Trophoblast cell (in vitro differentiated cells and primary cell): ENCODE measurements around the gene P4HB.
A peak's percentile ranks its signal among the peaks of the same experiment; 100 is the strongest.

ENCODE experiments used
- DNase-seq, 2 donors: peaks; one replicate each; pipeline ENCODE4 v3.0.0-alpha.2; 2016
- H2AFZ ChIP-seq: 2 replicates; pipeline ENCODE4 v1.6.1; 2013; ENCODE audit warnings: low read length, moderate library complexity, mild to moderate bottlenecking; ENCODE audit not compliant: insufficient read depth, poor library complexity
- H2AK5ac ChIP-seq: 2 replicates; pipeline ENCODE4 v1.6.1; 2013; ENCODE audit warnings: mild to moderate bottlenecking, low read length
- H2BK120ac ChIP-seq: 2 replicates; pipeline ENCODE4 v1.6.1; 2013; ENCODE audit warnings: low read length, mild to moderate bottlenecking, moderate library complexity; ENCODE audit not compliant: insufficient read depth, poor library complexity
- H2BK12ac ChIP-seq: 2 replicates; pipeline ENCODE4 v1.6.1; 2013; ENCODE audit warnings: mild to moderate bottlenecking, low read length, moderate library complexity
- H2BK5ac ChIP-seq: 2 replicates; pipeline ENCODE4 v1.6.1; 2013; ENCODE audit warnings: low read length, low read depth, moderate library complexity, mild to moderate bottlenecking; ENCODE audit not compliant: poor library complexity
- H3K14ac ChIP-seq: 2 replicates; pipeline ENCODE4 v1.6.1; 2013; ENCODE audit warnings: mild to moderate bottlenecking, low read length
- H3K18ac ChIP-seq: 2 replicates; pipeline ENCODE4 v1.6.1; 2013; ENCODE audit warnings: mild to moderate bottlenecking, low read length
- H3K23ac ChIP-seq: 2 replicates; pipeline ENCODE4 v1.6.1; 2013; ENCODE audit warnings: low read length
- H3K27ac ChIP-seq: 2 replicates; pipeline ENCODE4 v1.5.1; 2013; ENCODE audit warnings: low read depth, mild to moderate bottlenecking, inconsistent platforms, low read length, moderate library complexity
- H3K27me3 ChIP-seq: 2 replicates; pipeline ENCODE4 v1.6.1; 2013; ENCODE audit warnings: inconsistent platforms, mild to moderate bottlenecking, low read length, moderate library complexity; ENCODE audit not compliant: insufficient read depth
- H3K36me3 ChIP-seq, 2 experiments: 1 replicate in 1 of 2; 2 replicates in 1 of 2; pipeline ENCODE4 v1.6.1; 2013; ENCODE audit warnings: low read length in 2 of 2, mild to moderate bottlenecking in 2 of 2, moderate library complexity in 1 of 2; ENCODE audit not compliant: insufficient read depth in 2 of 2, control insufficient read depth in 1 of 2
- H3K4ac ChIP-seq: 2 replicates; pipeline ENCODE4 v1.6.1; 2013; ENCODE audit warnings: low read depth, mild to moderate bottlenecking, low read length, moderate library complexity
- H3K4me1 ChIP-seq, 2 experiments: 1 replicate in 1 of 2; 2 replicates in 1 of 2; pipeline ENCODE4 v1.6.1; 2013; ENCODE audit warnings: low read length in 2 of 2, mild to moderate bottlenecking in 2 of 2, moderate library complexity in 1 of 2; ENCODE audit not compliant: insufficient read depth in 2 of 2, control insufficient read depth in 1 of 2
- H3K4me2 ChIP-seq: 2 replicates; pipeline ENCODE4 v1.6.1; 2013; ENCODE audit warnings: inconsistent platforms, mild to moderate bottlenecking, low read length, moderate library complexity
- H3K4me3 ChIP-seq: 2 replicates; pipeline ENCODE4 v1.5.1; 2013; ENCODE audit warnings: mild to moderate bottlenecking, low read depth, low read length, inconsistent platforms
- H3K79me1 ChIP-seq: one replicate; pipeline ENCODE4 v1.6.1; 2013; ENCODE audit warnings: low read length
- H3K79me2 ChIP-seq: 2 replicates; pipeline ENCODE4 v1.6.1; 2013; ENCODE audit warnings: low read length, mild to moderate bottlenecking; ENCODE audit not compliant: control insufficient read depth, insufficient read depth, poor library complexity
- H3K9ac ChIP-seq: 2 replicates; pipeline ENCODE4 v1.6.1; 2013; ENCODE audit warnings: mild to moderate bottlenecking, low read length
- H3K9me3 ChIP-seq: 2 replicates; pipeline ENCODE4 v1.6.1; 2013; ENCODE audit warnings: low read depth, mild to moderate bottlenecking, control low read depth, inconsistent platforms, low read length; ENCODE audit not compliant: insufficient read depth
- H4K12ac ChIP-seq: 2 replicates; pipeline ENCODE4 v1.6.1; 2013; ENCODE audit warnings: low read depth, mild to moderate bottlenecking, low read length, moderate library complexity
- H4K8ac ChIP-seq: 2 replicates; pipeline ENCODE4 v1.6.1; 2013; ENCODE audit warnings: low read depth, mild to moderate bottlenecking, low read length, moderate library complexity
- H4K91ac ChIP-seq: one replicate; pipeline ENCODE4 v1.6.1; 2013; ENCODE audit warnings: low read depth, mild to moderate bottlenecking, low read length, moderate library complexity
- WGBS: extraction: QIAGEN DNeasy Blood & Tissue Kit; methylation state at CpG from one replicate; pipeline ENCODE4 v1.1.7; 2013; ENCODE audit warnings: missing lambda C conversion rate; ENCODE audit not compliant: insufficient read length, insufficient coverage; ENCODE audit errors: extremely low coverage; 5-methylcytosine and 5-hydroxymethylcytosine counted together

The P4HB gene

GRCh38 chr17:81901167-81902022 is 41.1 kb upstream of the P4HB start:
- Histone ChIP-seq H2BK5ac (no peak overlapping the region), H2AFZ (no peak overlapping the region), H4K12ac (no peak overlapping the region), H2BK12ac (no peak overlapping the region), H3K4me1 (peaks cover 8 to 29% of the 10 kb centered on the region in 2 experiments), H3K14ac (peak overlapping the region; percentile 23), H3K27ac (no peak overlapping the region), H3K9me3 (peaks cover 3% of the 10 kb centered on the region), H2BK120ac (no peak overlapping the region), H4K91ac (peak overlapping the region; percentile 60), H3K36me3 (peaks cover 49 to 65% of the 10 kb centered on the region in 2 experiments), H3K23ac (no peak overlapping the region), H3K4me3 (no peak overlapping the region), H3K18ac (no peak overlapping the region), H3K4me2 (peak overlapping the region; percentile 70), H2AK5ac (no peak overlapping the region), H3K9ac (no peak overlapping the region), H3K4ac (no peak overlapping the region), H3K79me1 (peaks cover 11% of the 10 kb centered on the region), H3K79me2 (no peaks in the 10 kb centered on the region), H3K27me3 (peaks cover 5% of the 10 kb centered on the region), H4K8ac (peak overlapping the region; percentile 17)
- DNase-seq, result no peak
- no CpG with 5 or more reads among the region's 21 CpGs for WGBS

GRCh38 chr17:81900181-81900820 is 40.0 kb upstream of the P4HB start:
- DNase-seq, result peak in 1 of 2 donors; percentile 40
- Histone ChIP-seq H3K18ac (no peak overlapping the region), H2BK5ac (peak overlapping the region; percentile 43), H3K27ac (peak overlapping the region; percentile 23), H4K12ac (no peak overlapping the region), H3K4me3 (no peak overlapping the region), H3K9ac (no peak overlapping the region), H4K8ac (no peak overlapping the region), H3K23ac (no peak overlapping the region), H2BK12ac (no peak overlapping the region), H3K4me1 (peaks cover 8 to 29% of the 10 kb centered on the region in 2 experiments), H3K79me1 (peaks cover 11% of the 10 kb centered on the region), H4K91ac (peak overlapping the region; percentile 58), H2BK120ac (peak overlapping the region; percentile 18), H2AK5ac (no peak overlapping the region), H3K9me3 (peaks cover 3% of the 10 kb centered on the region), H3K4ac (no peak overlapping the region), H3K14ac (no peak overlapping the region), H3K4me2 (no peak overlapping the region), H3K79me2 (no peaks in the 10 kb centered on the region), H3K27me3 (peaks cover 5% of the 10 kb centered on the region), H3K36me3 (peaks cover 46 to 61% of the 10 kb centered on the region in 2 experiments), H2AFZ (no peak overlapping the region)
- no CpG with 5 or more reads among the region's 18 CpGs for WGBS

GRCh38 chr17:81899514-81900166 is 39.3 kb upstream of the P4HB start:
- peak; percentile 54 to 69 for DNase-seq
- peak overlapping the region; percentile 84 for H2BK120ac ChIP-seq
- H3K9ac ChIP-seq, result no peak overlapping the region
- no peak overlapping the region for H4K12ac ChIP-seq
- peaks cover 8 to 29% of the 10 kb centered on the region in 2 experiments for H3K4me1 ChIP-seq
- no peaks in the 10 kb centered on the region for H3K79me2 ChIP-seq
- peaks cover 11% of the 10 kb centered on the region for H3K79me1 ChIP-seq
- H2BK5ac ChIP-seq, result peak overlapping the region; percentile 4
- H2AFZ ChIP-seq, result no peak overlapping the region
- H3K4me3 ChIP-seq, result no peak overlapping the region
- no peak overlapping the region for H4K8ac ChIP-seq
- H3K23ac ChIP-seq, result no peak overlapping the region
- H4K91ac ChIP-seq, result peak overlapping the region; percentile 94
- H3K18ac ChIP-seq, result peak overlapping the region; percentile 45
- H2BK12ac ChIP-seq, result no peak overlapping the region
- peaks cover 5% of the 10 kb centered on the region for H3K27me3 ChIP-seq
- H3K4me2 ChIP-seq, result no peak overlapping the region
- peak overlapping the region; percentile 13 for H3K14ac ChIP-seq
- H3K36me3 ChIP-seq, result peaks cover 44 to 58% of the 10 kb centered on the region in 2 experiments
- H2AK5ac ChIP-seq, result no peak overlapping the region
- peak overlapping the region; percentile 77 for H3K27ac ChIP-seq
- H3K4ac ChIP-seq, result no peak overlapping the region
- WGBS, result no CpG with 5 or more reads among the region's 22 CpGs
- H3K9me3 ChIP-seq, result peaks cover 3% of the 10 kb centered on the region

- H3K36me3 ChIP-seq, result peaks cover 42 to 54% of the 10 kb centered on the region in 2 experiments
- H3K4me1 ChIP-seq, result peaks cover 8 to 29% of the 10 kb centered on the region in 2 experiments
- H2AK5ac ChIP-seq, result no peak overlapping the region
- H3K18ac ChIP-seq, result peak overlapping the region; percentile 74
- H3K79me2 ChIP-seq, result no peaks in the 10 kb centered on the region
- H2BK12ac ChIP-seq, result peak overlapping the region; percentile 63
- no peak overlapping the region for H3K4ac ChIP-seq
- no peak overlapping the region for H3K9ac ChIP-seq
- no peak overlapping the region for H3K23ac ChIP-seq
- no CpG with 5 or more reads among the region's 9 CpGs for WGBS
- no peak overlapping the region for H2AFZ ChIP-seq
- H3K9me3 ChIP-seq, result peaks cover 6% of the 10 kb centered on the region
- no peak overlapping the region for H3K4me2 ChIP-seq
- H2BK120ac ChIP-seq, result peak overlapping the region; percentile 84
- H3K14ac ChIP-seq, result peak overlapping the region; percentile 73
- H4K12ac ChIP-seq, result peak overlapping the region; percentile 55
- H4K8ac ChIP-seq, result peak overlapping the region; percentile 26
- peak overlapping the region; percentile 77 for H3K27ac ChIP-seq
- peak overlapping the region; percentile 4 for H3K4me3 ChIP-seq
- H3K79me1 ChIP-seq, result peaks cover 11% of the 10 kb centered on the region
- DNase-seq, result no peak
- H2BK5ac ChIP-seq, result peak overlapping the region; percentile 83
- peaks cover 5% of the 10 kb centered on the region for H3K27me3 ChIP-seq
- peak overlapping the region; percentile 94 for H4K91ac ChIP-seq
Observed at GRCh38 chr17:81898885-81899284, 38.5 kb upstream of the P4HB start.
